Parathyroid adenoma (tissue), 2 donors: ENCODE measurements around the gene PLEKHA6.

Source experiments
- H2AFZ ChIP-seq: fragments of 300-600 bp; sonication (generic); one replicate; pipeline ENCODE4 v1.7.0; 2017; ENCODE audit warnings: antibody characterized with exemption, mild to moderate bottlenecking
- H3K27ac ChIP-seq: fragments of 300-600 bp; sonication (generic); one replicate; pipeline ENCODE4 v1.7.0; 2017
- H3K27me3 ChIP-seq: fragments of 300-600 bp; sonication (generic); one replicate; pipeline ENCODE4 v1.7.0; 2017; ENCODE audit warnings: low read length; ENCODE audit not compliant: control insufficient read depth, insufficient read depth
- H3K36me3 ChIP-seq: fragments of 300-600 bp; sonication (generic); one replicate; pipeline ENCODE4 v1.7.0; 2017; ENCODE audit warnings: low read length; ENCODE audit not compliant: control insufficient read depth, insufficient read depth
- H3K4me1 ChIP-seq: fragments of 300-600 bp; sonication (generic); one replicate; pipeline ENCODE4 v1.7.0; 2017; ENCODE audit warnings: control low read depth
- H3K4me2 ChIP-seq: fragments of 300-600 bp; sonication (generic); one replicate; pipeline ENCODE4 v1.7.0; 2017; ENCODE audit warnings: low read length
- H3K4me3 ChIP-seq: fragments of 300-600 bp; sonication (generic); one replicate; pipeline ENCODE4 v1.7.0; 2017; ENCODE audit warnings: low read depth, low read length
- H3K79me2 ChIP-seq: fragments of 300-600 bp; sonication (generic); one replicate; pipeline ENCODE4 v1.7.0; 2017; ENCODE audit warnings: control low read depth
- H3K9ac ChIP-seq: fragments of 300-600 bp; sonication (generic); one replicate; pipeline ENCODE4 v1.7.0; 2017; ENCODE audit warnings: mild to moderate bottlenecking
- H3K9me3 ChIP-seq: fragments of 300-600 bp; sonication (generic); one replicate; pipeline ENCODE4 v1.7.0; 2017; ENCODE audit warnings: low read length; ENCODE audit not compliant: control insufficient read depth
- TF ChIP-seq, protein P1 (sequence below): fragments of 300-600 bp; sonication (generic); IDR thresholded peaks from one replicate; pipeline ENCODE4 v1.7.0; 2017; ENCODE audit warnings: antibody characterized with exemption, mild to moderate bottlenecking
- donor health status: primary hyperparathyroidism.

PLEKHA6 gene

DNA sequence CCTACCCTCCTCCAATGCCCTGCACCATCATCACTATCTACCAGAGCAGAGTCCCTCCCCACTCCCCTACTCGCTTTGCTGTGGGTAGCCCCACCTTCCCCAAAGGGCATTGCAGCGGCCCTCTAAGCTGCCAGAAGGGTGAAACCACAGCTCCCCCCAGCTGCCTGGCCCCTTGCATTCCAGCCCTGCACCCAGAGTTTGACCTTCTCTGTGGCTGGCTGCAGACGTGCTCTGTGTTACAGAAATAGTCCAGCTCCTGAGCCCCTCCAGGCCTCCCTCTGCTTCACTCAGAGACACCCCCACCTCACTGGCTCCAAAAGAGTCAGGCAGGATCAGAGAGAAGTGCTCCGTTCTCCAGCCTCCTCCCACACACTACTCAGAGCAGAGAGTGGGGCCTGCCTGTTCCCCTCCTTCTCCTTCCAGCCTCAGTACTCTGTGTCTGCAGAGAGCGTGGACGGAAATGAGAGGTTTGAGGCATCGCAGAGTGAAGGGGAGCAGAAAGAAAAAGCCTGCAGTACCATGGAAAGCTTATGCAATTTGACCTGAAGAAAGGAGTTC is 63.2 kb downstream of the PLEKHA6 start:
- no peaks in the 10 kb centered on the region for H3K4me1 ChIP-seq
- no peaks in the 10 kb centered on the region for H3K79me2 ChIP-seq
- H3K4me2 ChIP-seq, result no peak overlapping the region
- H3K27ac ChIP-seq, result no peak overlapping the region
- no peak overlapping the region for H3K4me3 ChIP-seq
- H3K36me3 ChIP-seq, result no peaks in the 10 kb centered on the region
- H3K9me3 ChIP-seq, result no peaks in the 10 kb centered on the region
- TF ChIP-seq, protein P1, sequence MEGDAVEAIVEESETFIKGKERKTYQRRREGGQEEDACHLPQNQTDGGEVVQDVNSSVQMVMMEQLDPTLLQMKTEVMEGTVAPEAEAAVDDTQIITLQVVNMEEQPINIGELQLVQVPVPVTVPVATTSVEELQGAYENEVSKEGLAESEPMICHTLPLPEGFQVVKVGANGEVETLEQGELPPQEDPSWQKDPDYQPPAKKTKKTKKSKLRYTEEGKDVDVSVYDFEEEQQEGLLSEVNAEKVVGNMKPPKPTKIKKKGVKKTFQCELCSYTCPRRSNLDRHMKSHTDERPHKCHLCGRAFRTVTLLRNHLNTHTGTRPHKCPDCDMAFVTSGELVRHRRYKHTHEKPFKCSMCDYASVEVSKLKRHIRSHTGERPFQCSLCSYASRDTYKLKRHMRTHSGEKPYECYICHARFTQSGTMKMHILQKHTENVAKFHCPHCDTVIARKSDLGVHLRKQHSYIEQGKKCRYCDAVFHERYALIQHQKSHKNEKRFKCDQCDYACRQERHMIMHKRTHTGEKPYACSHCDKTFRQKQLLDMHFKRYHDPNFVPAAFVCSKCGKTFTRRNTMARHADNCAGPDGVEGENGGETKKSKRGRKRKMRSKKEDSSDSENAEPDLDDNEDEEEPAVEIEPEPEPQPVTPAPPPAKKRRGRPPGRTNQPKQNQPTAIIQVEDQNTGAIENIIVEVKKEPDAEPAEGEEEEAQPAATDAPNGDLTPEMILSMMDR, result no peak
- no peak overlapping the region for H2AFZ ChIP-seq
- H3K9ac ChIP-seq, result no peak overlapping the region
- no peaks in the 10 kb centered on the region for H3K27me3 ChIP-seq

DNA sequence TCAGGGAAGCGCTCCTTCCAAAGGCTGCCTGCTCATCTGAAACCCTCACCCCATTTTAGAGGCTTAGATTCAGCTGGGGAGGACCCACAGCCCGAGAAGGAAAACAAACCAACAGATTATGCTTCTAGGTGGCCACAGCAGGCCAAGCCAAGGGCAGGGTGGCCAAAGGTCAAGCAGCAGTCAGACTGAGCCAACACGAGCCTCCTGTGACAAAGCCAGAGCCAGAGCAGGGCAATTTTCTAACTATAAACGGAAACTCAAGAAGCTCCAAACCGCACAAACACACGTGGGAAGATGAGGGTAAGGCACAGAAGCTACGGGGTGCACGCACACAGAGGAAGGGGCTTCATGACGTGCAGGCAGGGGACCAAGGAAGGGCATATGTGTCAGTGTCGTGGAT is 64.1 kb downstream of the PLEKHA6 start:
- no peak overlapping the region for H3K4me2 ChIP-seq
- no peaks in the 10 kb centered on the region for H3K79me2 ChIP-seq
- no peaks in the 10 kb centered on the region for H3K9me3 ChIP-seq
- no peak overlapping the region for H3K9ac ChIP-seq
- no peak overlapping the region for H3K27ac ChIP-seq
- no peak overlapping the region for H3K4me3 ChIP-seq
- H3K4me1 ChIP-seq, result no peaks in the 10 kb centered on the region
- H3K36me3 ChIP-seq, result no peaks in the 10 kb centered on the region
- H2AFZ ChIP-seq, result no peak overlapping the region
- no peaks in the 10 kb centered on the region for H3K27me3 ChIP-seq
- TF ChIP-seq, protein P1, result no peak

DNA sequence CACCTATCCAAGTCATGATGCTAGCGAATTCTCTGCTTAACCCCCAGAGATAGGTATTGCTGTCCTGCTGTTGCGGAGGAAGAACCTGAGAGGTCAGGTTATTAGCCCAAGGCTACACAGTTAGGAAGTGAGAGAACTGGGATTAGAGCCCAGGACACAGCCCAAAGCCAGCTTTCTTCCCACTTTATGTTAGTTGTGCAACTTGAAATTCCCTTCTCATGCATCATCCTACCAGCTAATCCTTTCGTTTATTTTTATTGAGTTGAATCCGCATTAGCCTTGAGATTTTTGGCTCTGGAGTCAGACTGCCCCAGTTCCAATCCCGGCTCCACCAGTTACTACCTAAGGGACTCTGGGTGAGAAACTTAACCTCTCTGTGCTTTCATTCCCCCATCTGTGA is 65.4 kb downstream of the PLEKHA6 start:
- TF ChIP-seq, protein P1, result no peak
- no peak overlapping the region for H3K4me3 ChIP-seq
- H3K9ac ChIP-seq, result no peak overlapping the region
- H3K27ac ChIP-seq, result no peak overlapping the region
- H3K27me3 ChIP-seq, result no peaks in the 10 kb centered on the region
- no peak overlapping the region for H2AFZ ChIP-seq
- H3K4me1 ChIP-seq, result no peaks in the 10 kb centered on the region
- no peaks in the 10 kb centered on the region for H3K9me3 ChIP-seq
- no peak overlapping the region for H3K4me2 ChIP-seq
- no peaks in the 10 kb centered on the region for H3K79me2 ChIP-seq
- H3K36me3 ChIP-seq, result no peaks in the 10 kb centered on the region

DNA sequence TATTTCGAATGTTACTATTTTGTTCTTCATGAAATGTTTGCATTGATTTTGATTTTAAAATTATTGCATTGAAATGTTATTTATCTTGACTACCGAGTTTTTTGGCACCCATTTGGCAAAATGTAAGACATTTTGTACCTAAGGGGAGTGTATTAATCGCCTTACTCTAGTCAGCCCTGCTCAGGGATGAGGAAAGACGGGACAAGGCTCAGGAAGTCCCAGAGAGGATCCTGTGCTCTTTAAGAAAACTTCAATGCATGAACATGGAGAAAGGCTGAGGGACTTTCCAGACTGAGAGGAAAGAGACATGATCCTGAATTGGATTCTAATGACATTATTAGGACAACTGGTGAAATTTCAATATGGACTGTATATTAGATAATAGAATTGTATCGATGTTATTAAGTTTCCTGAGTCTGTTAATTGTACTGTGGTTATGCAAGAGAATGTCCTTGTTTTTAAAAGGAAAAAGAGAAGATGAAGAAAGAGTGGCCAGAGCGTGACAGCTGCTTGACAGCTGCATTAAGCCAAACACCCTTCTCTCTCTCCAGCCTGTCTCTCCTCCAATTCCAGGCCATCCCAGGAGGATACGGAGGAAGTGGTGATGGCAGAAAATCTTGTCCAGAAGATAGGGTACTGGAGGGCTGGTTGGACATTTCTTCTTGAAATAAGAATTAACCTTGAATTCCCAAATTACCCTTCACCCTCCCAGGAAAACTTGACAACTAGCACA is 66.0 kb downstream of the PLEKHA6 start:
- H3K4me3 ChIP-seq, result no peak overlapping the region
- H2AFZ ChIP-seq, result no peak overlapping the region
- H3K4me2 ChIP-seq, result no peak overlapping the region
- H3K36me3 ChIP-seq, result no peaks in the 10 kb centered on the region
- no peaks in the 10 kb centered on the region for H3K27me3 ChIP-seq
- H3K9me3 ChIP-seq, result no peaks in the 10 kb centered on the region
- H3K9ac ChIP-seq, result no peak overlapping the region
- no peak overlapping the region for H3K27ac ChIP-seq
- H3K4me1 ChIP-seq, result no peaks in the 10 kb centered on the region
- no peaks in the 10 kb centered on the region for H3K79me2 ChIP-seq
- TF ChIP-seq, protein P1, result no peak

DNA sequence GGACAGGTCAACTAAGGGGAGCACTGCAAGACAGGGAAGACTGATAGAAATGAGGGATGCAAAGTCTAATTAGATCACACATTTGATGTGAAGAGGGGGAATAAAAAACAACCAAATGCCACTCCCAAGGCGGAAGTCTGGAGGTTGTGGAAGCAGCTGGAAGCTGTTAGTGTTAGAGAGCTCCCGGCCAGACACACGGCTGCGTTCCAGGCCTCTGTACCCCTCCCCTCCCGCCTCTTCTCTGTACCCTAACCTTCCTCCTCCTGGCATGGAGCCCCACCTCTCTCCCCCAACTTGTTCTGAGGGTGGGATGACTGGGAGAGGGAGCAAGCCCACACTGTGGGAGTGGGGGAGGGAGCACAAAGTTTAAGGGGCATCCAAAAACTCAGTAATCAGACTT is 67.0 kb downstream of the PLEKHA6 start:
- H3K4me2 ChIP-seq, result no peak overlapping the region
- no peak overlapping the region for H3K9ac ChIP-seq
- no peaks in the 10 kb centered on the region for H3K27me3 ChIP-seq
- no peaks in the 10 kb centered on the region for H3K36me3 ChIP-seq
- TF ChIP-seq, protein P1, result no peak
- no peak overlapping the region for H2AFZ ChIP-seq
- no peaks in the 10 kb centered on the region for H3K79me2 ChIP-seq
- no peak overlapping the region for H3K27ac ChIP-seq
- no peaks in the 10 kb centered on the region for H3K4me1 ChIP-seq
- no peaks in the 10 kb centered on the region for H3K9me3 ChIP-seq
- no peak overlapping the region for H3K4me3 ChIP-seq
